Erythroblast (primary cell): ENCODE results near the gene MED8.

Source experiments
- GATA1 ChIP-seq: IDR thresholded peaks from 2 replicates; pipeline ENCODE4 v1.6.1; 2011; ENCODE audit warnings: low read depth, mild to moderate bottlenecking, control low read depth, low read length, moderate library complexity
- POLR2A ChIP-seq: IDR thresholded peaks from 2 replicates; pipeline ENCODE4 v1.6.1; 2011; ENCODE audit warnings: mild to moderate bottlenecking, low read length

DNA sequence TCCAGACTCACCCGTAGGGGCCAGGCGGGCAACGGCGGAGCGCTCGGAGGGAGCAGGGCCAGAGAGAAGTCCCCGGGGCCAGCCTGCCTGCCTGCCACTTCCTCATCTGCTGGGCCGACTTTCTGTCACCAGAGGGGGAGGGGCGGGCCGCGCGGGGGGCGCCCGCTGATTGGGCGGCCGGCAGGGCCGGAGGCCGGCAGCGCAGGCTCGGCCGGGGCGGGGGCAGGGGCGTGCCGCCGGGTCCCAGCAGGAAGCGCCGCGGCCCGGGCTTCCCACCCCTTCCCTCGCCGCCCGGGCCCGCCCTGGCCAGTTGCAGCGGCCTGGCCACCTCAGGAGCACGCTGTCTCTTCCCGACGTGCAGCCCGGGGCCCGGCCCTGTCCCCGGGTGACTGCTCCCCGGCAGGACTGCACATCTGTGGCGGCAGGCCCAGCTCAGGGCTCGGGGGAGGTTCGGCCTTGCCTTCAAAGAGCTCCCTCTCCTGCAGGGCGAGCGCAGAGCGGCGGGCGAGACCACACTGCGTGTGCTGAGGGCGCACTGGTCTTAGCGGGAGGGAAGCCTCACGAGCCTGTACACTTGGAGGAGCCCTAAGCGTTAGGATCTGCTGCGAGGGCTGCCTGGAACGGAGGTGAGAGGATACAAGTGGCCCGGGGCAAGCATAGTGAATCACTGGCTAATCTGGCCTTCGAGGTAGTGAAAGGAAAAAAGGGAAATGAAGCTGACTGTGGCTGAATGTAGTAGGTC, 21.5 kb downstream of the MED8 start, which contains the start of gene ELOVL1:
- TF ChIP-seq POLR2A (peak; percentile 61), GATA1 (no peak)
